Measurements from ENCODE around the gene MARCHF4.

The MARCHF4 gene, protein sequence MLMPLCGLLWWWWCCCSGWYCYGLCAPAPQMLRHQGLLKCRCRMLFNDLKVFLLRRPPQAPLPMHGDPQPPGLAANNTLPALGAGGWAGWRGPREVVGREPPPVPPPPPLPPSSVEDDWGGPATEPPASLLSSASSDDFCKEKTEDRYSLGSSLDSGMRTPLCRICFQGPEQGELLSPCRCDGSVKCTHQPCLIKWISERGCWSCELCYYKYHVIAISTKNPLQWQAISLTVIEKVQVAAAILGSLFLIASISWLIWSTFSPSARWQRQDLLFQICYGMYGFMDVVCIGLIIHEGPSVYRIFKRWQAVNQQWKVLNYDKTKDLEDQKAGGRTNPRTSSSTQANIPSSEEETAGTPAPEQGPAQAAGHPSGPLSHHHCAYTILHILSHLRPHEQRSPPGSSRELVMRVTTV

DNA sequence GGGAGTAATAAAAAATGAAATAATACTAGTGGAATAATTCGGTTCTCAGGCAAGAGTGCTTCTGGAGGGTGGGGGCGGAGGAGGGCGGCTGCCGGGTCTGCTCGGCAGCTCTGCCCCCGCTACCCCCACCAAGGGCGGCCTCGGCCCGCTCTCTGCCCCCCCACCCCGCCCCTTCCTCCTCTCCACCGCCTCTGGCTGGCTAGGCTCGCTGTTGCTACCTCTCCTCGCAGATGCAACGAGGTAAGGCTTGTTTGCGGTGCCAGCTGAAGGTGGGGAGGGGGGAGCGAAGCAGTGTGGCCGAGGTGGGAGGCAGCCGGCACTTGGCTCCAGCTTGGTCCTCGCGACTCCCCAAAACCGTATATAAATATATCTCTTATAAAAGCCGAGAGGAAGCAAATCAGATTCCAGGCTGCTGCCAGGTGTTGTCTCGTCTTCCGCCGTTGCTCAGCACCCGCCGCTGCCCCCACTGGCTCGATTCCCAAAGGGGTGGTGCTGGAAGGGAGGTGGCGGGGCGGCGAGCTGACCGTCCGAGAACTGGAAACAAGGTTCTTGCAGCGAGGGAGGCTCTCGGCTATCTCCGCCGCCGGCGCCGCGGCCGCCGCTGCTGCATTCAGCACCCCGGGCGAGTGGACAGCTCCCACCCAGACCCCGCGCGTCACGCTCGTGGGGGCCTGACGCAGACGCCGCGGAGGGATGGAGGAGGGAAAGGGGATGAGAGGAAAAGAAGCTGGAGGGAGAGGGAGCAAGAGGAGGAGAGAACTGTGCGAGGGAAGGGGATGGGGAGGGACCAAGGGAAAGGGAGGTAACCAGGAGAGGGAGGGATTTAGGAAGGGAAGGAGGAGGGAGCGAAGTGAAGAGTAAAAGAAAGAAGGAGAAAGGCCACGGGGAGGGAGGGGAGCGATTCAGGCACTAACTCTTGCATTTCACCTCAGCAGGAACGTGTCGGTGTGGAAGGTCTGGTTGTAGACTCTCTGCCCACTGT, at the start of gene MARCHF4:
TSS of gene MARCHF4 (minus strand) at position 763 of the 982 bp plus-strand sequence. CDS start 2,223 bp downstream, outside the sequence.
- in situ Hi-C loops (cut with HindIII; ENCODE audit: low sequenced_read_pairs) = no loop called here

DNA sequence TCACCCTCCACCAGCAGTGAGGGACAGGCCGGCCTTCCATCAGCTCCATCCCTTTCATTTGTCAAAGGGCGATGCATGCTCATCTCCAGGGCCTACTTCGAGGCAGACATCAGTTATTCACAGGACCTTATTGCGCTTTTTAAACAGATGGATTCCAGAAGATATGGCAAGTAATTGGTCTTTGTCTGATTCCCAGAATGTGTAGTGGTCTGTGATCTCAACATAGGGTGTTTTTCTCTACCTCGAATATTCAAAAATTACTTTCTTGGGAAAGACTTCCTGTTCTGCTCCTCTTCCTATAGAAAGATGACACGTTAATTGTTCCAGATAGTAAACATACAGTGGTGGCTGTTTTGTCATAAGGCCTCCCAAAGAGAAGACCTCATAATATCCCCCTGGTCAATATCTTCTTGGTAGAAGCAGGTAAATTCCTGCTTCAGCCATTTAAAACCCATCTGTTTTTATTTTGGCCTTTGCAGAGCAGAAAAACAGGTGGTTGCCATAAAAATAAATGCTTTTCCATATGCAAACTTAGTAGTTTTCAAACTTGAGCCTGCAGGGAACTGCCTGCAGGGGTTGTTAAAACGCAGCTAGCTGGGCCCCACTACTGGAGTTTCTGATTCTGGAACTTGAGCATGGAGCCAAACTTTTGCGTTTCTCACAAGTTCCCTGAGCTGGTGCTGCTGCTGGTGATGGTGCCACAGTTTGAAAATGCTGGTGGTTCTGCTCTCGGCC, 48.3 kb upstream of the MARCHF4 start:
- in situ Hi-C loops (cut with HindIII; ENCODE audit: low sequenced_read_pairs) = no loop called here

DNA sequence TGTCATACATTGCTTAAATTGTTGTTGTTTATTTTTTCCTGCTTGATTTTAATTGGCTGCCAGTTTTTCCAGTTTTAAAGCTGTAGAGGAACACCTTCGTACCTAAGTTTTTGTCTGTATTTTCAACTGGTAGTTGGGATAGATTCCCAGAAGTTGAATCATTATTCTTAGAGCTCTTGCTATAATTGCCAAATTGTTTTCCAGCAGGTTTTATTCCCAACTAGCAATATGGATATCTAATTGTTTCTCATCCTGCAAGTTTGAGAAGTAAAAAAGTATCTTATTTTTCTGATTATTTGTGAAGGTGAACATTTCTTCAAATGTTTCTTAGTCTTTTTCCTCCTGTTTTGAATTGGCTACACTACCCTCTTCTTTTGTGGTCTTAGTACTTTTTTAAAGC, 46.7 kb upstream of the MARCHF4 start:
- in situ Hi-C loops (cut with HindIII; ENCODE audit: low sequenced_read_pairs) = no loop called here

DNA sequence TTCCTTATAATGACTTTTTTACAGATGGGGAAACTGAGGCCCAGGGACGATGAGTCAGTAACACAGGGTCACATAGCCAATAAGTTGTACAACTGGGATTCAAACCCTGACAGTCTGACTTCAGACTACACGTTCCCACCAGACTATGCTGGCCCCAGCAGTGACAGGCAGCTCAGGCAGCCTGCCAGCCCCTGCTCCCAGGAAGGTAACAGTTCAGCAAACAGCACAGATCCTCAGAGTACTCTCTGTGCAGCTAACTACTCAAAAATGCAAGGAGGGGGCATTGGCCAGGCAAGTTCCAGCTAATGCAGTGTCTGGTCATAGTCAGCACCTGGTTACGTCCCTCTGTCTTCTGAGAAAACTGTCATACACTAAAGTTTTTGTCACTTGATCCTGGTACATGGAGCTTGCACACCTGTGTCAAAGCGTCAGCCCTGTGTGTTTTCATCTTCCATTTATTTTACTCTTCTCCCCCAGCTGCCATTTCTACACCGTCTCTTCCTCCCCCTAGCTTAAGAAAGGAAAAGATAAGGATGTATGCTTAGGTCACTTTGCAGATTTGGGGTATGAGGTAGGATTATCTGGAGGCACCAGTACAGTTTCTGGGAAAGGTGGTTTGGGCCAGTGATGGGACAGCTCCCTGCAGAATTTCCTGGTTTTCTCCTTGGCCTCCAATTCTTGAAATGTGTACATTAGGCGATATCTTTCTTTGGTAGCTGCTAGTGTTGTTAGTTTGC, 44.5 kb upstream of the MARCHF4 start:
- in situ Hi-C loops (cut with HindIII; ENCODE audit: low sequenced_read_pairs) = no loop called here

DNA sequence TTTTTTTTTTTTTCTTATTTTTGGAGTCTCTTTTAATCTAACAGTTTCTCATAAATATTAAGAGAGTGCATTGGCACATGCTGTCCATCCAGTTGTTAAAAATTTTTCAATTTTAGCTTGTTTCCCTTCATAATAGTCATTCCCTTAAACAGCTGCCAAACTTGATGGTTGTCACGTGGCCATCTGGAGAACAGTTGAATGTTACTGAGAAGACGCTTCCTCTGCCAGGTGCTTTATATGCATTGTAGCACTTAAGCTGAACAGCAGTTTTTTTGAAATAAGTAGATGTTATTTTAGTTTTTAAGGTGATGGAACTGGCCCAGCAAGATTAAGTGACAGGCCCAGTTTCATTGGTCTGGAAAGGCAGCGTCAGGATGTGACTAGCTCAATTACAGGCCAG, 43.3 kb upstream of the MARCHF4 start:
- in situ Hi-C loops (cut with HindIII; ENCODE audit: low sequenced_read_pairs) = no loop called here

DNA sequence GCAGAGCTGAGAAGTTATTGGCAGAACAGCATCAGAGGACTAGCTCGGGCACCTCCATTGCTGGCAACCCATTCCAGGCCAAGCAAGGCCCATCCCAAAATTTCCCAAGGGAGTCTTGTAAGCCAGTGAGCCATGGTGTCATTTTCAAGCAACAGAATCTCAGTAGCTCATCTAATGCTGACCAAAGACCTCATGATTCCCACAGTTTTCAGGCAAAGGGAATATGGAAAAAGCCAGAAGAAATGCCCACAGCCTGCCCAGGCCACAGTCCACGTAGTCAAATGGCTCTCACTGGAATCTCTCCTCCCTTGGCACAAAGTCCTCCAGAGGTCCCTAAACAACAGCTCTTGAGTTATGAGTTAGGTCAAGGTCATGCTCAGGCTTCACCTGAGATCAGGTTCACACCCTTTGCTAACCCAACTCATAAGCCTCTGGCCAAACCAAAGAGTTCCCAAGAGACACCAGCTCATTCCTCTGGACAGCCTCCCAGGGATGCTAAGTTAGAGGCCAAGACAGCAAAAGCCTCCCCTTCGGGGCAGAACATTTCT, 42.6 kb upstream of the MARCHF4 start:
- in situ Hi-C loops (cut with HindIII; ENCODE audit: low sequenced_read_pairs) = no loop called here

DNA sequence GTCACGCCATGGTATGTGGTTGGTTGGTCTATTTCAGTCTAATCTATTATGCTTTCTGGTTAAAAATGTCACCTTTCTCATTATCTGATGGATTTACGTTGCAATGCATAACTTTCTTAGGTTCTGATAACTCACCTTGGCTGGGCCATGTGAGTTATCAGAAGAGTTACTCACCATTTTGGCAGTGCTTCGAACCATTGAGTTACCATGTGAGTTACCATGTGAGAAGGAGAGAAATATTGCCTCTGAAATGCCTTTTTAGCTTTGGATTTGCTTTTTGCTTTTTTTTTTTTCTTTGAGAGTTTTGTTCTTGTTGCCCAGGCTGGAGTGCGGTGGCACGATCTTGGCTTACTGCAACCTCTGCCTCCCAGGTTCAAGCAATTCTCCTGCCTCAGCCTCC, 41.6 kb upstream of the MARCHF4 start:
- in situ Hi-C loops (cut with HindIII; ENCODE audit: low sequenced_read_pairs) = no loop called here

DNA sequence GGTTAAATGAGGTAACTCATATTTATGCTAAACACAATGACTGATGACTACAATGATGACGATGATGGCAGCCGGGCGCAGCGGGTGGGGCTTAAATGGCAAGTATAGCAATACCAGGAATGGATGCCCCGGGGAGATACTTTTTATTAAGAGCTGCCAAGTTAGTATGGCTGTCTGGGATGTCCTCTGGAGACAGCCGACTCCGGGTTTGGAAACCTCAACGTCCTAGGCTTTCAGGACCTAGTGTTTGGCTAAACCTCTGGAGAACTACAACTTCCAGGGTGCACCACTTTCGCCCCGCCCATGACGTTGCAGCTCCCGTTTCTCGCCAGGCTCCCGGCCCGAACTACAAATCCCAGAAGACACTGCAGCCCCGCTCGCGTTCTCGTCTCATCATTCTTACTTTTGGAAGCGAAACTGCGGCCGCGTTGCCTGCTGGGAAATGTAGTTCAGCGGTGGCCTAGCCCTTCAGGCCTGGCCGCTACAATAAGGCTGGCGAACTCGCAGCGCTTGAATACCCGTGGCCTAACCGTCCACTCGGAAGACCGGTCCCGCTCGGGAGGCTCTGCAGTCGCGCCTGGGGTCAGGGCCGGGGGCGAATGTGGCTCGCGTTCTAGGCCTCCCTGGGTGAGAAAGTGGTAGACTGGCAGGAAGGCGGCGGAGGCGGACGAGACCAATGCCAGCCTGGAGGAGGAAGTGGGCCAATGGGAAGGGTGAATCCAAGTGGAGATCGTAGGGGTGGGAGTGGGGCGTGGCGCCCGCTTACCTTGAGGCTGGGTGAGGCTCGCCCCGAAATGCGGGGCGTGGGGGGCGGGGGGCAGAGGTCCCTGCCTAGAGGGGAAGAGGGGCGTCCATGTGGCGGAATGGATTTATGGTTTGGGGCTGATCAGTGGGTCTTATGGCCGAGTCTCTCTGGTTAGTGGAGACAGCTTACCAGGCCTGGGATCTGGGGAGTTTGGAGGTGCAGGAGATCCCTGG, 40.0 kb upstream of the MARCHF4 start, which contains the start of gene SMARCAL1:
TSS of gene SMARCAL1 (plus strand) at position 463 of the 978 bp plus-strand sequence. CDS start 2,221 bp downstream, outside the sequence.
- in situ Hi-C loops (cut with HindIII; ENCODE audit: low sequenced_read_pairs) = no loop called here

DNA sequence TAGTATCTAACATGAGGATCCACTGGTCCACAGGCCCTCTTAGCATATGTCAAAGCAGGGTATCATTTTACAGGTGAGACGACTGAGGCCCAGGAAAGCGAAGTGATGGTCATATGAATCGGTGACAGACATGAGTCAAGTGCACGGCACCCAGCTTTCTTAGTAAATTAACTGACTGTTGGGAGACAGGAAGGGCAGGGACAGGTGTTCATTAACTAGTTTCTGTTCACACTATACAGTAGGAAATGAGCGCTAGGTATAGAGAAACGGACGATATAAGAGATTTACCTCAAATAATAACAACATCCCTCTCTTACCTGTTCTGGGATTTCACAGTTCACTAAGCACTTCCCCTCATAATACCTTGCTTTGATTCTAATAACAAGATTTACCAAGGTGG, 38.3 kb upstream of the MARCHF4 start:
- in situ Hi-C loops (cut with HindIII; ENCODE audit: low sequenced_read_pairs) = no loop called here

DNA sequence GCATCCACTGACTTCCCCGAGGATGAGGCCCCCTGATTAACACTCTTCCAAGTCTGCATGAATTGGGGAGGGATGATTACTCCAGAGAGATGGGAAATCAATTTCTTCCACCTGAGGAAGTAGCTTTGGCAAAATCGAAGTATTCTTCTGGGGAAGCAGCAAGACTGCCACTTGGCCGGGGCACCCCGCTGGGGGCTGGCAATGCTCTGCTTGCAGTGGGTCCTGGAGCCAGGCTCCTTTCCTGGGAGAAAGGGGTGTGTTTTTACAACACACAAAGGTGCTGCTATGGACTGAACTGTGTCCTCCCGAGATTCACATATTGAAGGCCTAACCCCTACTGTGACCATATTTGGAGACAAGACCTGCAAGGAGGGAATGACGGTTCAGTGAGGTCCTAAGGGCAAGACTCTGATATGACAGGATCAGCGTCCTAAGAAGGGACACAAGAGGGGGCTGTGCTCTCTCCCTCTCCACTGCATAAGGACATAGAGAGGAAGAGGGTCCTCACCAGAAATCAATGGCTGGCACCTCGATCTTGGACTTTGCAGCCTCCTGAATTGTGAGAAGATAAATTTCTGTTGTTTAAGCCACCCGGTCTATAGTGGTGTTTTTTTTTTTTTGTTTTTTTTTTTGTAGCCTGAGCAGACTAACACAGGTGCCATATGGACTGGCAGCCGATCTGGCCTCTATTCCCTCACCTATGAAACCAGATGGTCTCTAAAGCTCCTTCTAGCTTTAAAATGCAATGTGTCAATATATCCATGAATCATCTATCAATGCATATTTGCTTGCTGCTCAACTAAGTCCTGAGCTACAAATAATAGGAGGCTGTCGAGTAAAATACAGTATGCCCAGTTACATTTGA, 36.4 kb upstream of the MARCHF4 start:
- in situ Hi-C loops (cut with HindIII; ENCODE audit: low sequenced_read_pairs) = no loop called here

DNA sequence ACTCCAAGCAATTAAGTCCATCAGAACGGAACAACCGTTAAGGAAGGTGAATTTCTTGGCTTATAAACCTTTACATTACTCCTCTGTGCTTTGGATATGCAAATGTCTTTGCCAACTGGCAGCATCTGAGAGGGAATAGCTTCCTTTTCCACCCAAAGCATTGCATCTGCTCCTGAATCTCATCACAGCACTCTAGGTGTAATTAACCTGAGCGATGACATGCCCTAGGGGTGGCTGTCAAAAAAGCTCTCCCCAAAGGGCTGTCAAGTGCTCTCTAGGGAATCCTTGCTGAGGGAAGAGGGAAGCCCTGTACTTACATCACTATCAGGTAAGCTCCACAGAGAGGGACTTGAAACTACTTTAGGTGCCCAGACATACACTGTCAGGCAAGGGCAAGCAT, 34.5 kb upstream of the MARCHF4 start:
- in situ Hi-C loops (cut with HindIII; ENCODE audit: low sequenced_read_pairs) = no loop called here

DNA sequence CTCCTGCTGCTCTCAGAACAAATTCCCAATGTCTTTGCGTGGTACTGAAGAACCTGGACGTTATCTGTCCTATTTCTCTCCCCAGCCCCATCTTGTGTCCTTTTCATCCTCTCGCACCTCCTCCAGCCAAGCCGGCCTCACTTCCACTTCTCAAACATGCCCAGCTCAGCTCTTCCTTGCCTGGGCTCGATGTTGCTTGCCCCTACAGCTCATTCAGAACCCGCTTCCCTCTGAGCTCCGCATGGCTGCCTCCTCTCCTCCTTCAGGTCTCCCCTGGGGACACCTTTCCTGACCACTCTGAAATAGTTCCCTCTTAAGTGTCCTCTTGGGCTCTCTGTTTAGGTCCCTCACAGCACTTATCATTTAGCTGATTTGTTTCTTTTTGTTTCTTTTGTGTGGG, 33.3 kb upstream of the MARCHF4 start:
- in situ Hi-C loops (cut with HindIII; ENCODE audit: low sequenced_read_pairs) = no loop called here

DNA sequence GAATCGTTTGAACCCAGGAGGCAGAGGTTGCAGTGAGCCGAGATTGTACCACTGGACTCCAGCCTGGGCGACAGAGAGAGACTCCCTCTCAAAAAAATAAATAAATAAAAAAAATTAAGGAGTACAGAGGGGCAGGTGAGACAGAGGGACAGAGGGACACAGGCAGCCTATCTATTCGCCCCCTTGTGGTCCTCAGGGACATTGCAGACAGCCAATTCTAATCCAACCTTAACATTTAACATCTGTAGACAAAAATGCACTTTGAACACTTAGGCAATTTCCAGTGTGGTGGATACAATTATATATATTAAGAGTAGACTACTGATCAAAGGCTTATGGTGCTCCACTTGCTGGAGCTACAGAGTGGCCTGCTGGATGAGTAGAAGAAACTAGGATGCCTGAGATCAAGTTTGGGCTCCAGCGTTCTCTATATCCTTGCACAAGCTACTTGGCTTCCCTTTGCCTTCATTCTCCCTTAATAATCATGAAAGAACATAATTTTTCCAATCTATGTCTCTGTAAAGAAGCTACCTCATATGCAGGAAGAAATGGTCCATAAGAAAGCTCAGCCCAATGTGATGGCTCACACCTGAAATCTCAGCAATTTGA, 31.8 kb upstream of the MARCHF4 start:
- in situ Hi-C loops (cut with HindIII; ENCODE audit: low sequenced_read_pairs) = no loop called here

DNA sequence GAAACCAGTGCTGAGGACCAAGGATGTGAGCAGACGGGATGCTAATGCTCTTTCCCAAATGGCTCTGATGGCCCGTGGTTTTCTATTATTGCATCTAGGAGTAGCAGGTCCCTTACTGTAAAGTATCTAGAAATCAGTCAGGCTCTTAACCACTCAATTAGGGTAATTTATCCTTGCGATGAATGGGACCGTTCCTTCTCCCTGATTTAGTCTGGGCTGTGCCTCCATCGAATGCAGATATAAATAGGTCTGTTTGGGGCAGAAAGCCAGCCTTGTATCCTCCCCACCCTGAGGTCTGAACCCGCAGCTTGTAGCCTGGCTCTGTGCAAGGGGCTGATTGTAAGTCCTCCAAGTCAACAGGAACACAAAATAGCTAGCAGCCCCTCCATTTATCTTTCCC, 30.5 kb upstream of the MARCHF4 start:
- in situ Hi-C loops (cut with HindIII; ENCODE audit: low sequenced_read_pairs) = no loop called here

DNA sequence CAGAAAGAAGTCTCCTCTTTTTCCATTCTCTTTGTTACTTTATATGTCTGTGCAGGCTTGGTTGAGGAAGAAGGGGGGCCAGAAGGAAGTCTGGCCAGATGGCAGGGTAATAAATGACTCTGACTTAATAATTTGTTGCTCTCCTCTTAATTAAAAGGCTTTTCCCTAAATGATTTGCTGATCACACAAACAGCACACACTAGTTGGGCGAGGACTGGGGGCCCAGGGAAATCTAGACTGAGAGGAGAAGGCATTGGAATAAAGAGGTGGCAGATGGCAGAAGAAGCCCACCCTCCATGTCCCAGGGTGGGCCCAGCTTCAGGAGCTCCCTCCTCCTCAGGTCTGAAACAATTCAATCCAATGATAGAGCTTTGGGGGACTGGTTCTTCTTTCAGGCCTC, 27.3 kb upstream of the MARCHF4 start:
- in situ Hi-C loops (cut with HindIII; ENCODE audit: low sequenced_read_pairs) = no loop called here

DNA sequence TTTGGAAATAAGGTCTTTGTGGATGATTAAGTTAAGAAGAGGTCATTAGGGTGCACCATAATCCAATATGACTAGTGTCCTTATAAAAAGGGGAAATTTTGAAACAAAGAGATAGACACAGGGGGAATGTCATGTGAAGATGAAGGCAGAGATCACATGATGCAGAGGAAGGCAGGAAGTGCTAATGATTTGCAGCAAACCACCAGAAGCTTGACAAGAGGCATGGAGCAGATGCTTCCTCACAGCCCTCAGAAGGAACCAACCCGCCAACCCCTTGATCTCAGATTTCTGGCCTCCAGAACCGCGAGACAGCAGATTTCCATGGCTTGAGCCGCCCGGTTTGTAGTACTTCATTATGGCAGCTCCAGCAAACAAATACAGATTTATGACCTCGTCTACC, 22.6 kb upstream of the MARCHF4 start:
- in situ Hi-C loops (cut with HindIII; ENCODE audit: low sequenced_read_pairs) = no loop called here

Data from endothelial cell of hepatic sinusoid (primary cell).